WERI-Rb-1 (cell line): Measurements from ENCODE around the gene NPR3.

Experiments used
- DNase-seq: peaks from one replicate; pipeline ENCODE4 v3.0.0-alpha.2; 2020
- H3K27ac ChIP-seq: fragments of 250-450 bp; sonication (Bioruptor Pico); 2 replicates; pipeline ENCODE4 v1.5.1; 2020; ENCODE audit warnings: mild to moderate bottlenecking, moderate library complexity
- H3K27me3 ChIP-seq: fragments of 250-450 bp; sonication (Bioruptor Pico); 2 replicates; pipeline ENCODE4 v1.5.1; 2021; ENCODE audit warnings: mild to moderate bottlenecking, low read depth, moderate library complexity; ENCODE audit not compliant: insufficient read depth, severe bottlenecking
- H3K36me3 ChIP-seq: fragments of 250-450 bp; sonication (Bioruptor Pico); 2 replicates; pipeline ENCODE4 v1.5.1; 2020; ENCODE audit warnings: mild to moderate bottlenecking, moderate library complexity
- H3K4me3 ChIP-seq: 2 replicates; pipeline ENCODE4 v1.5.1; 2011; ENCODE audit warnings: low read depth, mild to moderate bottlenecking, control low read depth, low read length
- H3K9me3 ChIP-seq: fragments of 250-450 bp; sonication (Bioruptor Pico); 2 replicates; pipeline ENCODE4 v1.5.1; 2021; ENCODE audit warnings: mild to moderate bottlenecking, moderate library complexity; ENCODE audit not compliant: severe bottlenecking
- TF ChIP-seq, protein P1 (sequence below): IDR thresholded peaks from 2 replicates; pipeline ENCODE4 v1.5.1; 2011; ENCODE audit warnings: low read depth, mild to moderate bottlenecking, control low read depth, inconsistent platforms, low read length

NPR3 gene

DNA sequence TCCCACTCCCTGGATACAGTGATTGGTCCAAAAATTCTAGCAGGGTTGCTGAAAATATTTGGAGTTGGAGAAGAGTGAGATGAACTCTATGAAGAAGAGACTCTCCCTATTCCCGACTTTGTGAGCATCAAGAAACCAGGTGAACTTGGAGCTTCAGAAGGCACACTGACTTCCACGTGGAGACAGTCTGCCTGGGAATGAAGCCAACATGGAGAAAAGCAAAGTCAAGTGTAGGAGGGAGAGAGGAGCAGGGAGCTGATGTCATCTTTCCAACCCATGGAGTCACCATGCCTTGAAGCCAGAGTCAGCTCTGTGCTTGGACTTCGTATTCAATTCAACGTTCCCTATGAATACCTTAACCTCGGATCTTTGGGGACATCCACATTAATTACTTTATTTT lies 125.1 kb downstream of the NPR3 start:
- Histone ChIP-seq H3K27ac (no peak overlapping the region), H3K27me3 (peaks cover 87% of the 10 kb centered on the region), H3K36me3 (no peaks in the 10 kb centered on the region), H3K9me3 (no peaks in the 10 kb centered on the region), H3K4me3 (no peak overlapping the region)
- no peak for DNase-seq
- TF ChIP-seq, protein P1, sequence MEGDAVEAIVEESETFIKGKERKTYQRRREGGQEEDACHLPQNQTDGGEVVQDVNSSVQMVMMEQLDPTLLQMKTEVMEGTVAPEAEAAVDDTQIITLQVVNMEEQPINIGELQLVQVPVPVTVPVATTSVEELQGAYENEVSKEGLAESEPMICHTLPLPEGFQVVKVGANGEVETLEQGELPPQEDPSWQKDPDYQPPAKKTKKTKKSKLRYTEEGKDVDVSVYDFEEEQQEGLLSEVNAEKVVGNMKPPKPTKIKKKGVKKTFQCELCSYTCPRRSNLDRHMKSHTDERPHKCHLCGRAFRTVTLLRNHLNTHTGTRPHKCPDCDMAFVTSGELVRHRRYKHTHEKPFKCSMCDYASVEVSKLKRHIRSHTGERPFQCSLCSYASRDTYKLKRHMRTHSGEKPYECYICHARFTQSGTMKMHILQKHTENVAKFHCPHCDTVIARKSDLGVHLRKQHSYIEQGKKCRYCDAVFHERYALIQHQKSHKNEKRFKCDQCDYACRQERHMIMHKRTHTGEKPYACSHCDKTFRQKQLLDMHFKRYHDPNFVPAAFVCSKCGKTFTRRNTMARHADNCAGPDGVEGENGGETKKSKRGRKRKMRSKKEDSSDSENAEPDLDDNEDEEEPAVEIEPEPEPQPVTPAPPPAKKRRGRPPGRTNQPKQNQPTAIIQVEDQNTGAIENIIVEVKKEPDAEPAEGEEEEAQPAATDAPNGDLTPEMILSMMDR, result no peak

DNA sequence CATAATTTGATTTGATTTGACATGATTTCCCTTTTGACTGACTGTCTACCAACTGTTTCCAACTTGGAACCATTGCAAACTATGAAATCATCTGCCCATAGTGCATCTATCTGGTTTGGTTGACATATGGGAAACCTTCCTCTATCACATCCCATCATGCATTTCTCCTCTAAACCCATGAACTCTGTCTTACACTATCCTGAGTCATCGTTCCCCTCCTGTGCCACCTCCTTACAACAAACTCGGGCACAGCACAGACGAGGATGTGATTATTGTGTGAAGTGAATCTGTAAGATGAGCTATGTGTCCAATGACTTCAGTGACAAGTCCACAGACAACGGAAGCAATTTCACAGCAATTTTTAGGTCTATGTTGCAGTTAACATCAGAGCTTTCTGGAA lies 126.1 kb downstream of the NPR3 start:
- no peaks in the 10 kb centered on the region for H3K9me3 ChIP-seq
- no peak for DNase-seq
- peaks cover 87% of the 10 kb centered on the region for H3K27me3 ChIP-seq
- no peak overlapping the region for H3K27ac ChIP-seq
- H3K4me3 ChIP-seq, result no peak overlapping the region
- H3K36me3 ChIP-seq, result no peaks in the 10 kb centered on the region
- TF ChIP-seq, protein P1, result no peak

DNA sequence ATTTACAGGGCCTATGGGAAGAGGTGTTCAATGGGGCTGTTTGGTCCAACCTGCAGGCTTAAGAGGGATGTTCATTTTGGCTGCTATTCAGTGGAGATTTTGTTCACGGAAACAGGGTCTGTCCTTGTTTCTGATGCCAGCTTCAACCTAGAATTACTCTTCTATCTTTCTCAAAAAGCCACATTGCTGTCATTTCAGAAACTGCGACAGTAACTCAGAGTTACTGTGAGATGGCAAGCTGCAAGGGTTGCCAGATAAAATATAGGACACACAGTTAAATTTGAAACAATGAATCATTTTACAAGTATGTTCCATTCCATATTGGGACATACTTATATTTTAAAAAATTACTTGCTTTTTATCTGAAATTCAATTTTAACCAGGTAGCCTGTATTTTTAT lies 128.0 kb downstream of the NPR3 start:
- Histone ChIP-seq H3K27me3 (peaks cover 84% of the 10 kb centered on the region), H3K4me3 (no peak overlapping the region), H3K9me3 (no peaks in the 10 kb centered on the region), H3K27ac (no peak overlapping the region), H3K36me3 (no peaks in the 10 kb centered on the region)
- no peak for DNase-seq
- TF ChIP-seq, protein P1, result no peak

DNA sequence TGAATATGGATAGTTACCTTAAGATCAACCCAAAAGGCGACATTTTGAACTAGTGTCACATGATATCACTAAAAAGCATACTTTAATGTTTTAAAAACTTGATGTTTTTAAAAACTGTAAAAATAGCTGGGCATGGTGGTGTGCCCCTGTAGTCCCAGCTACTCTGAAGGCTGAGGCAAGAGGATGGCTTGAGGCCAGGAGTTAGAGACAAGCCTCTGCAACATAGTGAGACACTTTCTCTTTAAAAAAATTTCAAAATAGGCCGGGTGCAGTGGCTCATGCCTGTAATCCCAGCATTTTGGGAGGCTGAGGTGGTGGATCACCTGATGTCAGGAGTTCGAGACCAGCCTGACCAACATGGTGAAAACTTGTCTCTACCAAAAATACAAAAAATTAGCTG lies 129.5 kb downstream of the NPR3 start:
- peaks cover 84% of the 10 kb centered on the region for H3K27me3 ChIP-seq
- no peak for DNase-seq
- H3K4me3 ChIP-seq, result no peak overlapping the region
- TF ChIP-seq, protein P1, result no peak
- H3K27ac ChIP-seq, result no peak overlapping the region
- no peaks in the 10 kb centered on the region for H3K9me3 ChIP-seq
- H3K36me3 ChIP-seq, result no peaks in the 10 kb centered on the region
